ENCODE data around the gene OR12D2. TPM values are rescaled to one million over a fixed set of nuclear protein-coding genes. Genes with fewer than 3 reads are reported as not detected.

The OR12D2 gene
- total RNA-seq, result not detected in 2 replicates

GRCh38 chr6:29395331-29395730 lies at the start of gene OR12D2:
TSS of gene OR12D2 (plus strand) at chr6:29395631. CDS start at chr6:29396700, 1,069 bp downstream.

GRCh38 chr6:29368765-29369164 lies 26.7 kb upstream of the OR12D2 start, which contains the start of gene OR5V1:
TSS of gene OR5V1 (minus strand) at chr6:29368865. CDS start at chr6:29356195, 12,670 bp downstream.

GRCh38 chr6:29375191-29375590 lies 20.2 kb upstream of the OR12D2 start, which contains the start of gene OR12D3:
TSS of gene OR12D3 (minus strand) at chr6:29375291. CDS start at chr6:29375287, 4 bp downstream.

GRCh38 chr6:29414588-29414987 lies 19.2 kb downstream of the OR12D2 start, which contains the start of gene OR12D1:
TSS of gene OR12D1 (plus strand) at chr6:29414928.

GRCh38 chr6:29439006-29439405 lies 43.6 kb downstream of the OR12D2 start, which contains the start of gene OR10C1:
TSS of gene OR10C1 (plus strand) at chr6:29439306. CDS start at chr6:29440016, 710 bp downstream.

Other genes with a start within 250 kb of the OR12D2 start
- not detected in 2 replicates for gene OR2J2, start 224.7 kb upstream of the OR12D2 start, total RNA-seq
- gene OR14J1, start 93.9 kb upstream of the OR12D2 start, total RNA-seq, result not detected in 2 replicates
- not detected in 2 replicates for gene OR5V1, start 26.8 kb upstream of the OR12D2 start, total RNA-seq
- gene OR12D3, start 20.3 kb upstream of the OR12D2 start, total RNA-seq, result not detected in 2 replicates
- not detected in 2 replicates for gene OR12D1, start 19.3 kb downstream of the OR12D2 start, total RNA-seq
- not detected in 2 replicates for gene OR10C1, start 43.7 kb downstream of the OR12D2 start, total RNA-seq
- not detected in 2 replicates for gene OR11A1, start 61.4 kb downstream of the OR12D2 start, total RNA-seq
- gene OR2H1, start 61.5 kb downstream of the OR12D2 start, total RNA-seq, result not detected in 2 replicates
- not detected in 2 replicates for gene MAS1L, start 92.3 kb downstream of the OR12D2 start, total RNA-seq
- gene UBD, start 164.1 kb downstream of the OR12D2 start, total RNA-seq, result not detected in 2 replicates
- not detected in 2 replicates for gene OR2H2, start 189.5 kb downstream of the OR12D2 start, total RNA-seq
- gene GABBR1, start 237.6 kb downstream of the OR12D2 start, total RNA-seq, result 14.2 and 15.1 TPM in 2 replicates